Measurements from ENCODE around the gene CLASP1.

DNA sequence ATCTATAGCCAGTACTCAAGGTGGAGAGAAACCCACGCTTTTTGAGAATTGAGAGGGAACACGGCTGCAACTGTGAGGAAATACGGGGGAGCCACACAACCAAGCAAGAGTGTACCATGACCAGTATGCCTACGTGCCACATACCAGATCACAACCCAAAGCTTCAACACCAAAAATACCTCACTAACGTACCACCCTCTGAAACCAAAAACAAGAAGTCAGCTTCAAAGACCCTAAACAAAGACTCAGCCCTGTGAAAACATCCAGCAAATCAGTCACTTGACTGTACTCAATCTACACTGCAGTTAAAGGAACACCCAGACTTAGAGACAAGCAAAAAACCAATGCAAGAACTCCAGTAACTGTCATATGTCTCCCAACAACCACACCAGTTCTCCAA is 101.6 kb downstream of the CLASP1 start:
- TF ChIP-seq, protein P1, sequence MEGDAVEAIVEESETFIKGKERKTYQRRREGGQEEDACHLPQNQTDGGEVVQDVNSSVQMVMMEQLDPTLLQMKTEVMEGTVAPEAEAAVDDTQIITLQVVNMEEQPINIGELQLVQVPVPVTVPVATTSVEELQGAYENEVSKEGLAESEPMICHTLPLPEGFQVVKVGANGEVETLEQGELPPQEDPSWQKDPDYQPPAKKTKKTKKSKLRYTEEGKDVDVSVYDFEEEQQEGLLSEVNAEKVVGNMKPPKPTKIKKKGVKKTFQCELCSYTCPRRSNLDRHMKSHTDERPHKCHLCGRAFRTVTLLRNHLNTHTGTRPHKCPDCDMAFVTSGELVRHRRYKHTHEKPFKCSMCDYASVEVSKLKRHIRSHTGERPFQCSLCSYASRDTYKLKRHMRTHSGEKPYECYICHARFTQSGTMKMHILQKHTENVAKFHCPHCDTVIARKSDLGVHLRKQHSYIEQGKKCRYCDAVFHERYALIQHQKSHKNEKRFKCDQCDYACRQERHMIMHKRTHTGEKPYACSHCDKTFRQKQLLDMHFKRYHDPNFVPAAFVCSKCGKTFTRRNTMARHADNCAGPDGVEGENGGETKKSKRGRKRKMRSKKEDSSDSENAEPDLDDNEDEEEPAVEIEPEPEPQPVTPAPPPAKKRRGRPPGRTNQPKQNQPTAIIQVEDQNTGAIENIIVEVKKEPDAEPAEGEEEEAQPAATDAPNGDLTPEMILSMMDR (IDR thresholded peaks at IDR 0.05; ENCODE audit: extremely low read depth in 1 of 2, insufficient read depth in 1 of 2, low read depth in 1 of 2, low read length in 2 of 2): no peak
- TF ChIP-seq POLR2A (IDR thresholded peaks at IDR 0.05; ENCODE audit: low read depth, low read length) (no peak), POLR2AphosphoS5 (IDR thresholded peaks at IDR 0.05; ENCODE audit: insufficient read depth, low read depth, low read length) (no peak), JUN (IDR thresholded peaks at IDR 0.05; ENCODE audit: borderline replicate concordance, insufficient read depth, insufficient read length, low read depth) (no peak), EZH2 (IDR thresholded peaks at IDR 0.05; ENCODE audit: borderline replicate concordance, low read depth, low read length, severe bottlenecking) (no peak)

All from endothelial cell of umbilical vein (primary cell).